ENCODE data around the gene CXXC5.

The CXXC5 gene

GRCh38 chr5:139666551-139666950 lies 18.4 kb downstream of the CXXC5 start:
- DNase-seq = no peak

- no peak for DNase-seq
These were observed 19.0 kb downstream of the CXXC5 start for GRCh38 chr5:139667001-139667729.

- DNase-seq = no peak
These were observed 19.5 kb downstream of the CXXC5 start for GRCh38 chr5:139667730-139668063.

GRCh38 chr5:139668064-139668880 lies 20.1 kb downstream of the CXXC5 start:
- DNase-seq = peak in 5 of 14 donors; percentile 55 to 74 (median 62)

- DNase-seq = peak in 1 of 14 donors; percentile 47
These were observed 20.9 kb downstream of the CXXC5 start for GRCh38 chr5:139668924-139669661.

GRCh38 chr5:139669662-139670368 lies 21.7 kb downstream of the CXXC5 start:
- DNase-seq = peak in 2 of 14 donors; percentile 39 to 47

- peak in 1 of 14 donors; percentile 58 for DNase-seq
These were observed 22.4 kb downstream of the CXXC5 start for GRCh38 chr5:139670369-139671095.

- peak in 12 of 14 donors; percentile 49 to 86 (median 78) for DNase-seq
These were observed 23.1 kb downstream of the CXXC5 start for GRCh38 chr5:139671096-139671841.

GRCh38 chr5:139675213-139675612 lies 27.1 kb downstream of the CXXC5 start:
- no peak for DNase-seq

- DNase-seq = no peak
These were observed 27.7 kb downstream of the CXXC5 start for GRCh38 chr5:139675825-139676224.

GRCh38 chr5:139676406-139676805 lies 28.3 kb downstream of the CXXC5 start:
- DNase-seq = peak in 1 of 14 donors; percentile 73

- peak in 12 of 14 donors; percentile 68 to 97 (median 90) for DNase-seq
These were observed 29.0 kb downstream of the CXXC5 start for GRCh38 chr5:139676951-139677735.

- DNase-seq = peak in 2 of 14 donors; percentile 44 to 47
These were observed 29.8 kb downstream of the CXXC5 start for GRCh38 chr5:139677736-139678613.

GRCh38 chr5:139678751-139679750 lies 30.9 kb downstream of the CXXC5 start:
- peak in 6 of 14 donors; percentile 23 to 83 (median 66) for DNase-seq

- no peak for DNase-seq
These were observed 32.4 kb downstream of the CXXC5 start for GRCh38 chr5:139680368-139681111.

- DNase-seq = peak in 1 of 14 donors; percentile 79
These were observed 32.9 kb downstream of the CXXC5 start for GRCh38 chr5:139681112-139681458.

- DNase-seq = no peak
These were observed 33.3 kb downstream of the CXXC5 start for GRCh38 chr5:139681466-139681865.

Measured in C1 segment of cervical spinal cord (tissue), 14 donors.